Measurements from ENCODE around the gene SLC4A7.
A peak's percentile ranks its signal among the peaks of the same experiment; 100 is the strongest.
"Not testable (repeated sequence)": the region's sequence is repeated elsewhere in the genome, so short reads cannot be mapped to it uniquely, and the experiment has no call there.

SLC4A7 gene

DNA sequence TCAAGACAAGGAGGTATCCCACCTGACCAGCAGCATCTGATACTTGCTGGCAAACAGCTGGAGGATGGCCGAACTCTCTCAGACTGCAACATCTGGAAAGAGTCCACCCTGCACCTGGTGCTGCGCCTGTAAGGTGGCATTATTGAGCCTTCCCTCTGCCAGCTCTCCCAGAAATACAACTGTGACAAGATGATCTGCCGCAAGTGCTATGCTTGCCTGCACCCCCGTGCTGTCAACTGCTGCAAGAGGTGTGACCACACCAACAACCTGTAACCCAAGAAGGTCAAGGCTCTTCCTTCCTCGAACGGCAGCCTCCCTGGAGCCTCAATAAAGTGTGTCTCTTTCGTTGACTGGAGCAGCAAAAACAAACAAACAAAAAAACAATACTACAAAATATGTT lies 2.2 kb upstream of the SLC4A7 start:
- DNase-seq: no peak

GRCh38 chr3:27485866-27486265 lies 1.7 kb upstream of the SLC4A7 start:
- no peak for DNase-seq

GRCh38 chr3:27483117-27484014 lies 818 bp downstream of the SLC4A7 start:
- peak; percentile 29 for DNase-seq

DNA sequence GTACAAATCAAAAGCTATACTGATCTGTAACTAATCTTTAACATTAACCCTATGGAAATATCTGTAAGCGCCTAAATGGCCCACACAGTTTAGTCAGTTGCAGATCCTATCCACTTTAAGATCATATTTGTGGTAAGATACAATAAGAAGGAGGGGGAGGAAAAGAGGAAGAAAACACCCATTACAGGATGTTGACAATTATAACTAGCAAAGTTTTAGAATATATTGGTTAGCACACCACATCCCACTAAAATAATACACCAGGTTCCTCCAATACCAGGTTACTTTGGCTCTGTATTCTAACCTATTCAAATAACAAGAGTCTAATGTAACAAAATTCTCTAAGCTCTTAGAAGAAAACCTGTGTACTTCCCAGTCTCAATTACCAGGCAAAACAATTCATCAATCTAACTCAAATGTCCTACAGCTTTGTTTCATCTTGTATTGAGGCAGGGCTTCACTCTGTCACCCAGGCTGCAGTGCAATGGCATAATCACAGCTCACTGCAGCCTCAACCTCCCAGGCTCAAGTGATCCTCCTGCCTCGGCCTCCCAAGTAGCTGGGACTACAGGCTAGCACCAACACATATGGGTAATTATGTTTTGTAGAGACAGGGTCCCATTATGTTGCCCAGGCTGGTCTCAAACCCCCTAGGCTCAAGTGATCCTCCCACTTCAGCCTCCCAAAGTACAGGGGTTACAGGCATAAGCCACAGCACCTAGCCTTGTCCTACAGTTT lies 4.2 kb downstream of the SLC4A7 start:
- no peak for DNase-seq

- no peak for DNase-seq
These were observed 12.1 kb downstream of the SLC4A7 start for GRCh38 chr3:27471923-27472550.

GRCh38 chr3:27468283-27468886 lies 15.8 kb downstream of the SLC4A7 start:
- DNase-seq: no peak

DNA sequence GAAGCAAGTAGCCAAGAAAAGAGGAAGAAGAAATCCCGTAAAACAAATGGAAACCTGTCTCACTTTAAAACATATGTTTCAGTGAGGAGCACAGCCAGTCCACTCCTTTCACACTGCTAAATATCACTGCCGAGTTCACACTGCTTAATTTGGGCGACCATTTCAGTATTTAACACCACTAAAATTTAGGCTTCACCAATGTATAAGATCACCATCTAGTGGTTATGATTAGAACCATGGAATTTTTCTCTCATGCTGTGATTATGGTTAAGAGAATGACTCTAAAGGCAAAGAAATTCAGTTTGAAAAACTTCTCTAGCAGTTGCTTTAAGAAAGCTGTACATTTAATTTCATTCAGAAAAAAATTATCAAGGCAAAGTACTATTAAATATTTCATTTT lies 16.6 kb downstream of the SLC4A7 start:
- no peak for DNase-seq

DNA sequence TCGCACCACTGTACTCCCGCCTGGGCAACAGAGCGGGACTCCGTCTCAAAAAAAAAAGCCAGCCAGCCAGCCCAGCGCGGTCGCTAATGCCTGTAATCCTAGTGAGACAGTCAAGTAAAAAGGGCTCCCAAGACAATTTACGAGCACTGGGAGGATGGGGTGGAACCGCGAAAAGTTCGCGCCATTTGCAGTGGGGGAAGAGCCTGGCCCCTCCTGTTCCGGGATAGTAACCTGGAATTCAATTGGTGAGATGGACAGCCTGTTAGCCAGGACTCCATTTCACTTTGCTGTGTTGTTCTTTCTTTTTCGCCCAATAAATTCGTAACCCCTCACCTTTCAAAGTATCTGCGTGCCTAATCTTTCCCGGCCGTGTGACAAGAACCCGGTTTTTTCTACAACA lies 19.5 kb downstream of the SLC4A7 start:
- no peak for DNase-seq

DNA sequence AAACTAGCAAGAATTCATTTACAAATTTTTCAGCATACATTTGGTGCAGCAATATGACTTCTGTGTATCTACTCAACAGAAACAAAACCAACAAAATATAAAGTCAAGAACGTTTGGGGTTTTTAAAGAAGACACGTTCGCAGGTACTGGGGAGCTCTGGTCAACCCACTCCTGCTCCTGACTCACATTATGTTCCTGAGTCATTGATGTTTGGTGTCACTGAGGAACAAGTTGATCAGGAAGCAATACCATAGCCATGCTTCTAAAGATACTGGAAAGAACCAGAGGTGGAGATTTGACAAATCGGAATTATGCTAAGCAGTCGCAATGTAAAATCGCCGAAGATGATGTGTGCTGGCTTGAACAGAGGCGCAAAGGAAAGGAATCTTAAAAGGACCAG lies 22.0 kb downstream of the SLC4A7 start:
- DNase-seq: no peak

- no peak for DNase-seq
These were observed 25.3 kb downstream of the SLC4A7 start for GRCh38 chr3:27458929-27459328.

GRCh38 chr3:27456554-27456953 lies 27.6 kb downstream of the SLC4A7 start:
- no peak for DNase-seq

GRCh38 chr3:27454914-27455313 lies 29.3 kb downstream of the SLC4A7 start:
- DNase-seq: no peak

DNA sequence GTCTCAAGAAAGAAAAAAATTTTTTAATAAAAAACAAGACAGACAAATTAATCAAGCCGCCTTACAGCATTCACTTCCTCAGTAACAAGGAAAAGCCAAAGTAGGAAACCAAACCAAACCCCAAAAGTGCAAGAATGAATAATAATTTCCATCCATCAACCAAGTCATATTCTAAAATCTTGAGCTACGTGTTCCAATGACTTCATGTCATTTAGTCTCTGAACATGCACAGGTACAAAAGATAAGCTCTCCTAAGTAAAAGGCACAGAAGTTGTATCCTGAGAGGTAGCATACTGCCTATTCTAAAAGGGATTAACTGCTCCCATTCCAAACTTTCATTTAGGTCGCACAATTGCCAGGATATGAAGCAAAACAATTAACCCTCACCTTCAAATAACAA lies 29.7 kb downstream of the SLC4A7 start:
- no peak for DNase-seq

DNA sequence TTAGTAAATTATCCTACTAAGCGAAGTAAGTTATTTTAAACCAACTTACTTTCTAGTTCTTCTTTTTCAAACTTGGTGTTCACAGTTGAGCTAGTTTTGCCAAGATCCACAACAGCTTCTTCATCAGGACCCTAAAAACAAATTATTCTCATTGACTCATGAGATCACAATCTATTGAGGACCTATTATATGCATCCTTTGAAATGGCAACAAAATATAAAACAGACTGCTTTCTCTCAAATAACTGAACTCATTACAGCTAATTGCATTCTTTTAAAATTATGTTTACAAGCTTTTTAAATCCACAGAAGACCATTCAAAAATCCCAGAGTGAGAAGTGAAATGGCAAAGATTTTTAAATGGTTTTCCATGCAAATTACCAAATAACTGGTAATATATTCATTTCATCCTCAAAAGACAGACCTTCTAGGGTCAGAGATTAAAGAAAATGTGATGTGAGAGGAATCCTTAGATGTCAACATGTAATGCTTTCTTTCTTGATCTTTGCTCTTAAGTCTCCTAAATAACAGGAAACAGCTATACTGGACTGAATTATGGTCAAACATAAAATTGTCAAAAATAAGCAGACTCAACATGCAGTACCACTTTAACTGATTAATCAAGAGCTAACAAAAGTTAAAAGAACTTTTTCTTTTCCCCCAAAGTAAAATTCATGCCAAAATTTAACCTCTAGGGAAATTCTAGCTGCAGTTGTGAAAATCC lies 31.7 kb downstream of the SLC4A7 start:
- DNase-seq: no peak

DNA sequence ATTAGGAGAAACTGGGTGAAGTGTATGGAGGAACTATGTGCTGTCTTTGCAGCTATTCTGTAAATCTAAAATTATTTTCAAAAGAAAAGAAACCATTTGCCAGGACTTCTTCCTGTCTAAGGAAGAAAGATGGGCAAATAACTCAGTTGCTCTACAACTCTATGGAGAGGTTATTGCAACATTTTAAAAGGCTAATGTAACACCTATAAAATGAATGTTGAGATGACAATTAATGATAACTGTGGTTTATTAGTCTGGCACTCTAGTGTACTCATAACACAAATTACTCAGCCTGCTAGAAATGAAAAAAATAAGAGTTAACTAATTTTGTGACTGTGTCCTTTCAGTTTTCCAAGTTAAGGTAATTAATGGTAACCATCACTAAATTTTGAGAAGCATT lies 32.3 kb downstream of the SLC4A7 start:
- DNase-seq: no peak

- no peak for DNase-seq
These were observed 32.9 kb downstream of the SLC4A7 start for GRCh38 chr3:27451251-27451650.

DNA sequence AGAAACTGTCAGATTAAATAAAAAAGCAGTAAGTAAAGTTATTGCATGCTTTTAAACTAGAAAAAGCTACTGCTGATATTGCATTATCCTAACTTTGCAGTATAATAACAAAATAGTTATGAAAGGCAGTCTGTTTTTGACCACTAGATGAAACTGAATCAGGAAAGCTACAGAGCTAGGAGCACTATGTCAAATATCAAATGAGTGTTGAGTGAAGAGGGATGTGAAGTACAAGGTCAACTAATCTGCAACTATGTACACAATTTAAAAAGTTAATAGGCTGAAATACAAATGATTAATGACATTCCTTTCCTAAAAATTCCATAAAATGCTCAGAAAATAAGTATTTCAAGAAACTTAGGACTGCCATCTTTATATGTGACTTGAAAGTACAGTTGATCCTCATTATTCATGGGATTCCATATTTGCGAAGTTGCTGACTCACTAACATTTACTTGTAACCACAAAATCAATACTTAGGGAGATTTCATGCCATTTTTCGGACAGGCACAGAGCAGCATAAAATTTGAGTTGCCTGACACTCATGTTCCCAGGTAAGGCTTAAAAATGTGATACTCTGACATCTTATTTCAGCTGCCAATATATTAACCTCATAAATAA lies 34.5 kb downstream of the SLC4A7 start:
- DNase-seq: no peak

- DNase-seq: not testable (repeated sequence)
These were observed 41.2 kb downstream of the SLC4A7 start for GRCh38 chr3:27442995-27443394.

DNA sequence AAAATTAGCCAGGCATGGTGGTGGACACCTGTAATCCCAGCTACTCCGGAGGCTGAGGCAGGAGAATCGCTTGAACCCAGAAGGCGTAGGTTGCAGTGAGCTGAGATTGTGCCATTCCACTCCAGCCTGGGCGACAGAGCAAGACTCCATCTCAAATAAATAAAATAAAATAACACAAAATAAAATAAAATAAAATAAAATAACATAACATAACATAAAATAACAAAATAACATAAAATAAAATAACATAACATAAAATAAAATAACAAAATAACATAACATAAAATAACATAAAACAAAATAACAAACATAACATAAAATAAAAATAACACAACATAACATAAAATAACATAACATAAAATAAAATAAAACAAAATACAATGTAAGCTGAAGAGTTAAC lies 45.8 kb downstream of the SLC4A7 start:
- not testable (repeated sequence) for DNase-seq

- no peak for DNase-seq
These were observed 53.1 kb downstream of the SLC4A7 start for GRCh38 chr3:27431116-27431515.

- DNase-seq: no peak
These were observed 54.3 kb downstream of the SLC4A7 start for GRCh38 chr3:27429909-27430308.

- DNase-seq: no peak
These were observed 55.7 kb downstream of the SLC4A7 start for GRCh38 chr3:27428446-27428845.
